ENCODE results near the gene DCHS1.

DCHS1 gene

GRCh38 chr11:6588018-6588417 lies 67.6 kb downstream of the DCHS1 start:
- ChIA-PET CTCF (interaction anchor here (1.2 kb wide), 1 partner anchor 57 kb away, joined by 4 read pairs; no protein-coding TSS in a partner anchor), POLR2A (ENCODE audit: low non-redundant PET) (no interaction called here)
- no peak for TF ChIP-seq CTCF (conservative IDR thresholded peaks at IDR 0.05; ENCODE audit: low read depth)
- DNase-seq (ENCODE audit: low spot score), result no peak
- H3K27ac ChIP-seq, result no peak overlapping the region

GRCh38 chr11:6587360-6587953 lies 68.2 kb downstream of the DCHS1 start:
- TF ChIP-seq CTCF (conservative IDR thresholded peaks at IDR 0.05; ENCODE audit: low read depth), result no peak
- ChIA-PET CTCF (interaction anchor here (1.2 kb wide), 1 partner anchor 56 kb away, joined by 4 read pairs; no protein-coding TSS in a partner anchor), POLR2A (ENCODE audit: low non-redundant PET) (no interaction called here)
- H3K27ac ChIP-seq, result no peak overlapping the region
- no peak for DNase-seq (ENCODE audit: low spot score)

GRCh38 chr11:6586434-6587359 lies 68.9 kb downstream of the DCHS1 start:
- ChIA-PET CTCF (interaction anchor here (1.2 kb wide), 1 partner anchor 56 kb away, joined by 4 read pairs; no protein-coding TSS in a partner anchor), POLR2A (ENCODE audit: low non-redundant PET) (no interaction called here)
- H3K27ac ChIP-seq, result no peak overlapping the region
- no peak for DNase-seq (ENCODE audit: low spot score)
- no peak for TF ChIP-seq CTCF (conservative IDR thresholded peaks at IDR 0.05; ENCODE audit: low read depth)

- no peak overlapping the region for H3K27ac ChIP-seq
- DNase-seq (ENCODE audit: low spot score), result no peak
- CTCF ChIA-PET, result interaction anchor here (0.6 kb wide), 1 partner anchor 279 kb away, joined by 3 read pairs; no protein-coding TSS in a partner anchor
- no peak for TF ChIP-seq CTCF (conservative IDR thresholded peaks at IDR 0.05; ENCODE audit: low read depth)
- POLR2A ChIA-PET (ENCODE audit: low non-redundant PET), result no interaction called here
Measured at GRCh38 chr11:6584528-6584927, 71.1 kb downstream of the DCHS1 start.

- no peak overlapping the region for H3K27ac ChIP-seq
- ChIA-PET CTCF (no interaction called here), POLR2A (ENCODE audit: low non-redundant PET) (no interaction called here)
- TF ChIP-seq CTCF (conservative IDR thresholded peaks at IDR 0.05; ENCODE audit: low read depth), result no peak
- no peak for DNase-seq (ENCODE audit: low spot score)
Measured at GRCh38 chr11:6583584-6583983, 72.0 kb downstream of the DCHS1 start.

GRCh38 chr11:6579681-6580080 lies 75.9 kb downstream of the DCHS1 start:
- ChIA-PET POLR2A (ENCODE audit: low non-redundant PET) (no interaction called here), CTCF (interaction anchor here (1.0 kb wide), 1 partner anchor 175 kb away, joined by 5 read pairs; no protein-coding TSS in a partner anchor)
- no peak overlapping the region for H3K27ac ChIP-seq
- TF ChIP-seq CTCF (conservative IDR thresholded peaks at IDR 0.05; ENCODE audit: low read depth), result no peak
- DNase-seq (ENCODE audit: low spot score), result no peak

All from RWPE1 (cell line).